Cardiac muscle cell (in vitro differentiated cells and primary cell): ENCODE data around the gene CHST1. TPM values are rescaled to one million over a fixed set of nuclear protein-coding genes. Genes with fewer than 3 reads are reported as not detected.

Source experiments
- DNase-seq, 2 donors: peaks; one replicate each; pipeline versions ENCODE4 v3.0.0 to v3.0.0-alpha.2; 2010 to 2017; ENCODE audit warnings: low read depth in 1 of 2, low spot score in 1 of 2
- H3K27ac ChIP-seq: fragments of 200-600 bp; sonication (generic); 2 replicates; pipeline ENCODE4 v1.5.1; 2016
- H3K27me3 ChIP-seq: fragments of 200-600 bp; sonication (generic); 2 replicates; pipeline ENCODE4 v1.6.0; 2016; ENCODE audit warnings: control low read depth
- H3K36me3 ChIP-seq: fragments of 200-600 bp; sonication (generic); 2 replicates; pipeline ENCODE4 v1.5.1; 2016; ENCODE audit warnings: control low read depth
- H3K4me1 ChIP-seq: fragments of 200-600 bp; sonication (generic); 2 replicates; pipeline ENCODE4 v1.8.1; 2017; ENCODE audit warnings: low read depth, mild to moderate bottlenecking, mixed run types
- H3K4me3 ChIP-seq: fragments of 200-600 bp; sonication (generic); 2 replicates; pipeline ENCODE4 v1.5.1; 2016; ENCODE audit warnings: mild to moderate bottlenecking
- H3K9me3 ChIP-seq: fragments of 200-600 bp; sonication (generic); 2 replicates; pipeline ENCODE4 v1.5.1; 2017; ENCODE audit warnings: low read depth, mild to moderate bottlenecking, control low read depth
- polyA plus RNA-seq: library from polyadenylated mRNA; unstranded; fragments of >200 nt; fragmentation: Nextera tagmentation; extraction: Ambion mirVana; gene quantifications from 2 replicates; pipeline ENCODE4 v1.2.1, GENCODE V29; 2016
- total RNA-seq: library from RNA; depleted of rRNA; stranded (reverse); fragments of >200 nt; gene quantifications from 2 replicates; pipeline ENCODE4 v1.2.3, GENCODE V29; 2016
- TF ChIP-seq, protein P1 (sequence below): IDR thresholded peaks from 2 replicates; pipeline ENCODE4 v1.5.1; 2012; ENCODE audit warnings: low read depth, mild to moderate bottlenecking, low read length

CHST1 gene
- total and polyA plus RNA-seq, 2 experiments from 2014 or later: 2.5 to 4.3 TPM

GRCh38 chr11:45649544-45650165, 15.8 kb downstream of the CHST1 start:
- Histone ChIP-seq H3K27me3 (no peaks in the 10 kb centered on the region), H3K36me3 (no peaks in the 10 kb centered on the region), H3K27ac (no peak overlapping the region), H3K4me3 (no peak overlapping the region), H3K9me3 (no peaks in the 10 kb centered on the region), H3K4me1 (peaks cover 4% of the 10 kb centered on the region)
- TF ChIP-seq, protein P1, sequence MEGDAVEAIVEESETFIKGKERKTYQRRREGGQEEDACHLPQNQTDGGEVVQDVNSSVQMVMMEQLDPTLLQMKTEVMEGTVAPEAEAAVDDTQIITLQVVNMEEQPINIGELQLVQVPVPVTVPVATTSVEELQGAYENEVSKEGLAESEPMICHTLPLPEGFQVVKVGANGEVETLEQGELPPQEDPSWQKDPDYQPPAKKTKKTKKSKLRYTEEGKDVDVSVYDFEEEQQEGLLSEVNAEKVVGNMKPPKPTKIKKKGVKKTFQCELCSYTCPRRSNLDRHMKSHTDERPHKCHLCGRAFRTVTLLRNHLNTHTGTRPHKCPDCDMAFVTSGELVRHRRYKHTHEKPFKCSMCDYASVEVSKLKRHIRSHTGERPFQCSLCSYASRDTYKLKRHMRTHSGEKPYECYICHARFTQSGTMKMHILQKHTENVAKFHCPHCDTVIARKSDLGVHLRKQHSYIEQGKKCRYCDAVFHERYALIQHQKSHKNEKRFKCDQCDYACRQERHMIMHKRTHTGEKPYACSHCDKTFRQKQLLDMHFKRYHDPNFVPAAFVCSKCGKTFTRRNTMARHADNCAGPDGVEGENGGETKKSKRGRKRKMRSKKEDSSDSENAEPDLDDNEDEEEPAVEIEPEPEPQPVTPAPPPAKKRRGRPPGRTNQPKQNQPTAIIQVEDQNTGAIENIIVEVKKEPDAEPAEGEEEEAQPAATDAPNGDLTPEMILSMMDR: no peak
- DNase-seq: no peak

DNA sequence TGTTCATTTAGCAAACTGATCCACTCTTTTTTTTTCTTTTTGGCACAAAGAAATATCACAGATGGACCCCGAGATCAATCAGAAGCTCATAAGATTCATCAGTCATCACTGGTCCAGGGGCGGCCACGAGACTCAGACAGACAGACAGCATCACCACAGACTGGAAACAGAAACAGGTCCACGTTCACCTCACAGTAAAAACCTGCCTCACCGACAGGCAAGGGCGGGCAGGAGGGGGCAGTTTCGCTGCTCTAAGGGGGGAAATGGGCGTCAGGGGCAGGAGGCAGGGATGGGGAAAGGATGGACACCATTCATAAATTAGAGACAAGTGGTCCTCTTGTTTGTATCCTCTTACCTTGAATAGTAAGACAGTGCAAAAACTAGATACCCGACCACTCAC, 16.5 kb downstream of the CHST1 start:
- no peak for DNase-seq
- H3K27ac ChIP-seq: no peak overlapping the region

DNA sequence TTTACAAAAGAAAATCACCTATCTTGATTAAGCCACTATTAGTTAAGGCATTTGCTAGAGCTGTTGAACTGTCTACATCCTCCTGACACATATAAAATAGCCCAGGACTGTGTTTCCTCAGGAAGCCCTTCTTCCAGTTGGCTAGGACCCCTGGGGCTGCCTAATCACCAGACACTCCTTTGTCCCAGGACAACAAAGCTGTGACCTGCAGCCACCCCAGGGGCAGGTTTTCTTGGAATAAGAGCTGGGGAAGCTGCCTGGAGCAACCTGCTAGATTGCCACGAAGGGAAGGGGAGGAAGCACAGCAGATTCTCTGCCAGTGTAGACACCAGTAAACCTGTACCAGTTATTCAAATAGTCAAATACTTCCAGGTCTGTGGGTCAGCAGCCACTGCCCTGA, 17.6 kb downstream of the CHST1 start:
- Histone ChIP-seq H3K4me3 (no peak overlapping the region), H3K36me3 (no peaks in the 10 kb centered on the region), H3K27ac (no peak overlapping the region), H3K9me3 (no peaks in the 10 kb centered on the region), H3K27me3 (no peaks in the 10 kb centered on the region), H3K4me1 (no peaks in the 10 kb centered on the region)
- no peak for DNase-seq
- TF ChIP-seq, protein P1: no peak

More for the DNA sequence above, 16.5 kb downstream of the CHST1 start:
- Histone ChIP-seq H3K4me3 (no peak overlapping the region), H3K9me3 (no peaks in the 10 kb centered on the region), H3K36me3 (no peaks in the 10 kb centered on the region), H3K4me1 (no peaks in the 10 kb centered on the region), H3K27me3 (no peaks in the 10 kb centered on the region)
- TF ChIP-seq, protein P1: no peak

GRCh38 chr11:45647329-45647728, 18.1 kb downstream of the CHST1 start:
- TF ChIP-seq, protein P1: no peak
- Histone ChIP-seq H3K27ac (no peak overlapping the region), H3K27me3 (no peaks in the 10 kb centered on the region), H3K4me1 (no peaks in the 10 kb centered on the region), H3K36me3 (no peaks in the 10 kb centered on the region), H3K9me3 (no peaks in the 10 kb centered on the region), H3K4me3 (no peak overlapping the region)
- no peak for DNase-seq

- no peaks in the 10 kb centered on the region for H3K36me3 ChIP-seq
- peak in 1 of 2 donors; percentile 45 for DNase-seq
Observed at GRCh38 chr11:45646275-45646927, 19.0 kb downstream of the CHST1 start.

More at GRCh38 chr11:45646275-45646927, 19.0 kb downstream of the CHST1 start:
- TF ChIP-seq, protein P1: no peak
- Histone ChIP-seq H3K27me3 (no peaks in the 10 kb centered on the region), H3K27ac (no peak overlapping the region), H3K4me3 (no peak overlapping the region), H3K4me1 (no peaks in the 10 kb centered on the region), H3K9me3 (no peaks in the 10 kb centered on the region)
